Keratinocyte (primary cell): ENCODE measurements around the gene TSSC4. TPM values are rescaled to one million over a fixed set of nuclear protein-coding genes. Genes with fewer than 3 reads are reported as not detected.

Source experiments
- DNase-seq: peaks from one replicate; pipeline ENCODE4 v3.0.0-alpha.2; 2011; ENCODE audit warnings: low read depth, missing footprints, low spot score
- FAIRE-seq: peaks from 2 replicates; lab custom pipeline; 2011; peaks lifted over from hg19 to GRCh38; lab: Jason Lieb, UNC
- H2AFZ ChIP-seq: 2 replicates; pipeline ENCODE4 v1.6.0; 2012; ENCODE audit warnings: low read length, control low read depth, inconsistent platforms; ENCODE audit not compliant: control insufficient read depth
- H3K27ac ChIP-seq: 2 replicates; pipeline ENCODE4 v1.5.1; 2011; ENCODE audit warnings: low read length; ENCODE audit not compliant: control insufficient read depth, insufficient read depth
- H3K27me3 ChIP-seq: 3 replicates; pipeline ENCODE4 v1.6.0; 2011; ENCODE audit warnings: low read length; ENCODE audit not compliant: control insufficient read depth, insufficient read depth; ENCODE audit errors: extremely low read depth
- H3K36me3 ChIP-seq, 2 experiments: 2 replicates in 1 of 2; 3 replicates in 1 of 2; pipeline ENCODE4 v1.5.1; 2011; ENCODE audit warnings: low read length in 2 of 2, mild to moderate bottlenecking in 1 of 2; ENCODE audit not compliant: control insufficient read depth in 2 of 2, insufficient read depth in 2 of 2; ENCODE audit errors: extremely low read depth in 1 of 2
- H3K4me1 ChIP-seq: 3 replicates; pipeline ENCODE4 v1.5.1; 2011; ENCODE audit warnings: low read length; ENCODE audit not compliant: control insufficient read depth, insufficient read depth; ENCODE audit errors: extremely low read depth
- H3K4me2 ChIP-seq: 3 replicates; pipeline ENCODE4 v1.6.0; 2011; ENCODE audit warnings: low read depth, low read length; ENCODE audit not compliant: control insufficient read depth, insufficient read depth; ENCODE audit errors: extremely low read depth
- H3K4me3 ChIP-seq, 3 experiments: fragments of 200-600 bp in 1 of 3; sonication (generic) in 1 of 3; 2 replicates in 2 of 3; 3 replicates in 1 of 3; pipeline ENCODE4 v1.5.1; 2011 to 2016; ENCODE audit warnings: low read length in 3 of 3, mild to moderate bottlenecking in 3 of 3, control low read depth in 2 of 3, inconsistent platforms in 1 of 3, low read depth in 1 of 3, mixed read lengths in 1 of 3, mixed run types in 1 of 3, moderate library complexity in 1 of 3; ENCODE audit not compliant: control insufficient read depth in 2 of 3, insufficient read depth in 2 of 3; ENCODE audit errors: extremely low read depth in 1 of 3
- H3K79me2 ChIP-seq: 2 replicates; pipeline ENCODE4 v1.6.0; 2012; ENCODE audit warnings: low read length; ENCODE audit not compliant: control insufficient read depth, insufficient read depth
- H3K9ac ChIP-seq: 3 replicates; pipeline ENCODE4 v1.6.0; 2011; ENCODE audit warnings: low read length; ENCODE audit not compliant: control insufficient read depth, insufficient read depth; ENCODE audit errors: extremely low read depth
- H3K9me1 ChIP-seq: 3 replicates; pipeline ENCODE4 v1.6.0; 2011; ENCODE audit warnings: low read length; ENCODE audit not compliant: control insufficient read depth, insufficient read depth; ENCODE audit errors: extremely low read depth
- H3K9me3 ChIP-seq: 2 replicates; pipeline ENCODE4 v1.5.1; 2012; ENCODE audit warnings: low read depth, low read length; ENCODE audit not compliant: control insufficient read depth
- H4K20me1 ChIP-seq: 3 replicates; pipeline ENCODE4 v1.6.0; 2011; ENCODE audit warnings: low read length; ENCODE audit not compliant: control insufficient read depth, insufficient read depth; ENCODE audit errors: extremely low read depth
- EZH2 ChIP-seq: IDR thresholded peaks from one replicate; pipeline ENCODE4 v1.6.1; 2012; ENCODE audit warnings: inconsistent platforms, mild to moderate bottlenecking, low read length, moderate library complexity
- dilution Hi-C: fragments of 300-500 bp; cut with MboI; formaldehyde crosslinking; loops from one replicate; pipeline ENCODE4 v1.7.0; 2020; ENCODE audit warnings: low sequenced_read_pairs; ENCODE audit not compliant: extremely low pct_ligation_motif_present
- polyA plus RNA-seq, 5 experiments: library from polyadenylated mRNA; depleted of rRNA in 3 of 5; stranded (reverse) in 3 of 5; stranded (forward) in 1 of 5; unstranded in 1 of 5; fragments of >200 nt; gene quantifications; 1 replicate in 1 of 5; 2 replicates in 3 of 5; 3 replicates in 1 of 5; pipeline versions ENCODE4 v1.2.1 to v1.2.3, GENCODE V29; 2011 to 2012; ENCODE audit warnings: missing spikeins in 2 of 5, low read depth in 1 of 5, low replicate concordance in 1 of 5
- TF ChIP-seq, protein P1 (sequence below), 3 experiments: IDR thresholded peaks in 1 of 3; conservative IDR thresholded peaks in 1 of 3; optimal IDR thresholded peaks in 1 of 3; 2 replicates in 2 of 3; 3 replicates in 1 of 3; pipeline versions ENCODE3 to v1.5.1; 2011; ENCODE audit warnings: low read length in 3 of 3, mild to moderate bottlenecking in 3 of 3, moderate library complexity in 2 of 3, control low read depth in 1 of 3, inconsistent platforms in 1 of 3; ENCODE audit not compliant: insufficient read depth in 2 of 3; ENCODE audit errors: extremely low read depth in 1 of 3

The TSSC4 gene
- polyA plus RNA-seq, 1 donor (not counting 4 experiments of a cell fraction or from before 2014, with no cell fraction given), result 15.9 TPM

- Histone ChIP-seq H2AFZ (no peak overlapping the region), H3K27me3 (no peaks in the 10 kb centered on the region), H3K27ac (no peak overlapping the region), H3K4me3 (no peak overlapping the region), H3K4me1 (no peaks in the 10 kb centered on the region), H3K4me2 (no peak overlapping the region), H3K9me1 (no peaks in the 10 kb centered on the region), H3K9me3 (peaks cover 3% of the 10 kb centered on the region), H3K79me2 (no peaks in the 10 kb centered on the region), H3K9ac (no peak overlapping the region), H4K20me1 (no peaks in the 10 kb centered on the region), H3K36me3 (no peaks in the 10 kb centered on the region)
- dilution Hi-C loops, result no loop called here
- FAIRE-seq (no peak), DNase-seq (no peak)
- TF ChIP-seq, protein P1, sequence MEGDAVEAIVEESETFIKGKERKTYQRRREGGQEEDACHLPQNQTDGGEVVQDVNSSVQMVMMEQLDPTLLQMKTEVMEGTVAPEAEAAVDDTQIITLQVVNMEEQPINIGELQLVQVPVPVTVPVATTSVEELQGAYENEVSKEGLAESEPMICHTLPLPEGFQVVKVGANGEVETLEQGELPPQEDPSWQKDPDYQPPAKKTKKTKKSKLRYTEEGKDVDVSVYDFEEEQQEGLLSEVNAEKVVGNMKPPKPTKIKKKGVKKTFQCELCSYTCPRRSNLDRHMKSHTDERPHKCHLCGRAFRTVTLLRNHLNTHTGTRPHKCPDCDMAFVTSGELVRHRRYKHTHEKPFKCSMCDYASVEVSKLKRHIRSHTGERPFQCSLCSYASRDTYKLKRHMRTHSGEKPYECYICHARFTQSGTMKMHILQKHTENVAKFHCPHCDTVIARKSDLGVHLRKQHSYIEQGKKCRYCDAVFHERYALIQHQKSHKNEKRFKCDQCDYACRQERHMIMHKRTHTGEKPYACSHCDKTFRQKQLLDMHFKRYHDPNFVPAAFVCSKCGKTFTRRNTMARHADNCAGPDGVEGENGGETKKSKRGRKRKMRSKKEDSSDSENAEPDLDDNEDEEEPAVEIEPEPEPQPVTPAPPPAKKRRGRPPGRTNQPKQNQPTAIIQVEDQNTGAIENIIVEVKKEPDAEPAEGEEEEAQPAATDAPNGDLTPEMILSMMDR (optimal IDR thresholded peaks at IDR 0.05 in 1 of 3, IDR thresholded peaks at IDR 0.05 in 1 of 3, conservative IDR thresholded peaks at IDR 0.05 in 1 of 3; ENCODE audit: extremely low read depth in 1 of 3, insufficient read depth in 2 of 3, low read length in 3 of 3), result no peak
- no peak for TF ChIP-seq EZH2
Observed at GRCh38 chr11:2352420-2352819, 48.1 kb upstream of the TSSC4 start.

GRCh38 chr11:2355000-2355644 lies 45.4 kb upstream of the TSSC4 start:
- DNase-seq (no peak), FAIRE-seq (no peak)
- no peak overlapping the region for H3K9ac ChIP-seq
- H4K20me1 ChIP-seq, result no peaks in the 10 kb centered on the region
- H3K9me3 ChIP-seq, result no peaks in the 10 kb centered on the region
- H3K4me3 ChIP-seq, result no peak overlapping the region
- no peak overlapping the region for H3K4me2 ChIP-seq
- no peak overlapping the region for H3K27ac ChIP-seq
- H3K27me3 ChIP-seq, result no peaks in the 10 kb centered on the region
- no peaks in the 10 kb centered on the region for H3K36me3 ChIP-seq
- no peaks in the 10 kb centered on the region for H3K4me1 ChIP-seq
- TF ChIP-seq EZH2, result no peak
- TF ChIP-seq, protein P1 (optimal IDR thresholded peaks at IDR 0.05 in 1 of 3, IDR thresholded peaks at IDR 0.05 in 1 of 3, conservative IDR thresholded peaks at IDR 0.05 in 1 of 3; ENCODE audit: extremely low read depth in 1 of 3, insufficient read depth in 2 of 3, low read length in 3 of 3), result no peak
- no peaks in the 10 kb centered on the region for H3K9me1 ChIP-seq
- H3K79me2 ChIP-seq, result no peaks in the 10 kb centered on the region
- no peak overlapping the region for H2AFZ ChIP-seq
- dilution Hi-C loops, result no loop called here
